Choroid plexus epithelial cell (primary cell): Measurements from ENCODE around the gene C10orf71.

Source experiments
- DNase-seq: peaks from one replicate; pipeline ENCODE4 v3.0.0-alpha.2; 2010; ENCODE audit warnings: low read depth
- H3K4me3 ChIP-seq: 2 replicates; pipeline ENCODE4 v1.5.1; 2011; ENCODE audit warnings: low read depth, mild to moderate bottlenecking, control low read depth, low read length, moderate library complexity
- CTCF ChIP-seq: conservative IDR thresholded peaks from 2 replicates; pipeline ENCODE4 v1.5.1; 2011; ENCODE audit warnings: low read depth, mild to moderate bottlenecking, control low read depth, inconsistent platforms, low read length, moderate library complexity

The C10orf71 gene

GRCh38 chr10:49299816-49300139 is 808 bp downstream of the C10orf71 start:
- H3K4me3 ChIP-seq, result no peak overlapping the region
- no peak for TF ChIP-seq CTCF
- no peak for DNase-seq

- peak; percentile 49 for DNase-seq
- TF ChIP-seq CTCF, result no peak
- no peak overlapping the region for H3K4me3 ChIP-seq
These were observed 1.4 kb downstream of the C10orf71 start for GRCh38 chr10:49300140-49300974.

- no peak for TF ChIP-seq CTCF
- H3K4me3 ChIP-seq, result no peak overlapping the region
- DNase-seq, result no peak
These were observed 2.3 kb downstream of the C10orf71 start for GRCh38 chr10:49301302-49301701.

DNA sequence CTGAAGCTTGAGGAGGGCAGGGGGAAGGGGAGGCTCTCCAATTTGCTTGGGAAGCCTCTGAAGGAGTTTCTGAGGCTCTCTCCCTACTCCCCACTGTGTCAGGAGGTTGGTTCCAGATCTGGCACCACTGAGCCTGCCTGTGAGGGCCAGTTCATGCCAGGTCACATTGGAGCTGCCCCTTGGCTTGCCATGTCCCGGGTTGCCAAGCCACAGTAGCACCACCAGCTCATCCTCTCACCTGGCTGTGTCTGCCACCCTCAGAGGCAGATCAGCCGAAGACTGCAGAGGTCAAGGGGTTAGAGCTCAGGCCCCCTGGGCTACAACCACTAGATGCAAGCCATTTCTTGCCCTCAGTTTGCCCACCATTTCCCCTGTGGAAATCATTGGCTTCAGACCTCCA is 3.1 kb downstream of the C10orf71 start:
- DNase-seq, result no peak
- H3K4me3 ChIP-seq, result no peak overlapping the region
- no peak for TF ChIP-seq CTCF

GRCh38 chr10:49303711-49304110 is 4.7 kb downstream of the C10orf71 start:
- DNase-seq, result peak; percentile 8
- TF ChIP-seq CTCF, result no peak
- H3K4me3 ChIP-seq, result no peak overlapping the region

GRCh38 chr10:49304137-49304536 is 5.2 kb downstream of the C10orf71 start:
- H3K4me3 ChIP-seq, result no peak overlapping the region
- no peak for DNase-seq
- no peak for TF ChIP-seq CTCF

- TF ChIP-seq CTCF, result no peak
These were observed 9.0 kb downstream of the C10orf71 start for GRCh38 chr10:49307921-49308320.

More at GRCh38 chr10:49307921-49308320, 9.0 kb downstream of the C10orf71 start:
- no peak overlapping the region for H3K4me3 ChIP-seq
- no peak for DNase-seq
